ENCODE measurements around the gene ENOSF1.

- TF ChIP-seq POLR2A (IDR thresholded peaks at IDR 0.05) (no peak), CTCF (IDR thresholded peaks at IDR 0.05) (no peak)
Observed at GRCh38 chr18:686339-687111, 25.9 kb downstream of the ENOSF1 start.

Measured in Peyer's patch (tissue), 4 donors.